K562 (cell line): ENCODE measurements around the gene GABPB2.

Source experiments
- ARID4B ChIP-seq: sonication (generic); formaldehyde crosslinking; IDR thresholded peaks from 2 replicates; pipeline ENCODE4 v1.8.0; 2022; ENCODE audit warnings: mild to moderate bottlenecking, missing genetic modification reagents
- CBX1 ChIP-seq: sonication (generic); IDR thresholded peaks from 2 replicates; pipeline ENCODE4 v1.6.1; 2016; ENCODE audit warnings: antibody characterized with exemption, low read depth, mild to moderate bottlenecking
- FOXJ3 ChIP-seq: sonication (generic); formaldehyde crosslinking; IDR thresholded peaks from 2 replicates; pipeline ENCODE4 v1.4.0; 2020; ENCODE audit warnings: mild to moderate bottlenecking, missing genetic modification reagents
- MAZ ChIP-seq, 2 experiments: fragments of 450-650 bp in 1 of 2; sonication (generic) in 1 of 2; formaldehyde crosslinking; IDR thresholded peaks in 1 of 2; conservative IDR thresholded peaks in 1 of 2; 2 replicates each; pipeline versions ENCODE4 v1.4.0 to v1.5.0; 2020; ENCODE audit warnings: mild to moderate bottlenecking in 1 of 2, missing genetic modification reagents in 1 of 2
- NR1H2 ChIP-seq: sonication (generic); formaldehyde crosslinking; IDR thresholded peaks from 2 replicates; pipeline ENCODE4 v1.4.0; 2020; ENCODE audit warnings: mild to moderate bottlenecking, missing genetic modification reagents
- POLR2A ChIP-seq: fragments of 450-650 bp; conservative IDR thresholded peaks from 2 replicates; pipeline ENCODE4 v1.6.1; 2016
- REST ChIP-seq, 2 experiments: fragments of 450-650 bp; formaldehyde crosslinking in 1 of 2; IDR thresholded peaks; 2 replicates each; pipeline versions ENCODE4 v1.4.0 to v1.6.1; 2014 to 2020; ENCODE audit warnings: mild to moderate bottlenecking in 2 of 2, borderline replicate concordance in 1 of 2, low read depth in 1 of 2
- TCF7L2 ChIP-seq: fragments of 150-350 bp; IDR thresholded peaks from 2 replicates; pipeline ENCODE4 v1.6.1; 2016; ENCODE audit warnings: low read depth, mild to moderate bottlenecking, low read length, moderate library complexity
- USF2 ChIP-seq: sonication (generic); formaldehyde crosslinking; IDR thresholded peaks from 2 replicates; pipeline ENCODE4 v1.5.0; 2020; ENCODE audit warnings: missing genetic modification reagents
- XRCC5 ChIP-seq: fragments of 200-400 bp; formaldehyde crosslinking; IDR thresholded peaks from 2 replicates; pipeline ENCODE4 v1.6.1; 2017; ENCODE audit warnings: low read depth, mild to moderate bottlenecking, low read length

GRCh38 chr1:151035167-151035566, 35.4 kb upstream of the GABPB2 start:
- TF ChIP-seq CBX1 (no peak), XRCC5 (no peak), ARID4B (no peak), TCF7L2 (no peak), REST (IDR thresholded peaks at IDR 0.05; ENCODE audit: borderline replicate concordance) (no peak), REST (CRISPR knock-in tag; IDR thresholded peaks at IDR 0.05; ENCODE audit: low read depth) (no peak), NR1H2 (CRISPR knock-in tag) (no peak), USF2 (CRISPR knock-in tag) (no peak), FOXJ3 (CRISPR knock-in tag) (no peak), MAZ (CRISPR knock-in tag; conservative IDR thresholded peaks at IDR 0.05 in 1 of 2, IDR thresholded peaks at IDR 0.05 in 1 of 2) (no peak), POLR2A (no peak)
